ENCODE data around the gene STK11IP.

STK11IP gene

DNA sequence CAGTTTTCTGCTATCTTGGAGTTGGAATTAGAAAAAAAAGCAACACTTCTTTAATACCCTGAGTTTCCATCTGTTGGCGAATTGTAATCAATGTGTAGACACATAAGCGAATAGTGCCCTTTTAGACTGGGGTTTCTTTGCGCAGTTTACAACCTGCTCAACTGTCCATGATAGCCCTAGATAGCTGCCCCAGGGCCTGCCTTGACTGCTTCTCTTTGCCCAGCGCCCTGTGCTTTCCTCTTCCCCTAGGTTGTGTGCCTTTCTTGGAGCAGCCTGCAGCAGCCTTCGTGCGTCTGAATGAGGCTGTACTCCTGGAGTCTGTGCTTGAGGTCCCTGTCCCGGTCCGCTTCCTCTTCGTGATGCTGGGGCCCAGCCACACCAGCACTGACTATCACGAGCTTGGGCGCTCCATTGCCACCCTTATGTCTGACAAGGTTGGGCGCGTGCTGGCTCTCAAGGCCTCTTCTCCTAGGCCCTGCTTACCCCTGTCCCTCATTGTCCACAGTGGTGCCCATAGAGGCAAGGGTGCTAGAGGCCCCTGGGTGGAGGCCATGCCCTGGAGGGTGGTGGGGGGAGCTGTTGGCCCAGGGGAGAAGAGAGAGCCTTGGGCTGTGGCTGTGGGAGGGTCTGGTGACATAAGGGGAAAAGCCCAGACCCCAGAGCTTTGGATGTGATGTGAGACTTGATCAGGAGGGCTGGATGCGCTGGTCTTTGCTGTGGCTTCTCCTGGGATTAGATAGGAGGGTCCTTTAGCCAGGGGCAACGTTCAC lies 36.7 kb downstream of the STK11IP start:
- H3K4me1 ChIP-seq (ENCODE audit: control extremely low read depth in 1 of 4, control insufficient read depth in 4 of 4, insufficient read depth in 4 of 4, low read length in 3 of 4) = peaks cover 0 to 3% (median 1%) of the 10 kb centered on the region in 4 experiments
- POLR2A ChIA-PET = no interaction called here
- H3K27me3 ChIP-seq (replicated peaks in 2 of 5; ENCODE audit: control insufficient read depth in 4 of 5, insufficient read depth in 5 of 5, low read length in 4 of 5) = peaks cover 0 to 4% (median 0%) of the 10 kb centered on the region in 5 experiments
- whole genome bisulfite sequencing (ENCODE audit: insufficient coverage) = 95% methylated on average over 13 of the region's 15 CpGs
- no peak for DNase-seq
- H3K4me3 ChIP-seq (ENCODE audit: control insufficient read depth in 1 of 7, extremely low read depth in 1 of 7, insufficient read depth in 4 of 7, low read depth in 2 of 7, low read length in 6 of 7) = no peak overlapping the region
- H3K9me3 ChIP-seq (ENCODE audit: control extremely low read depth in 1 of 5, control insufficient read depth in 4 of 5, insufficient read depth in 2 of 5, low read depth in 1 of 5, low read length in 4 of 5) = no peaks in the 10 kb centered on the region
- CTCF ChIA-PET = interaction anchor here (0.9 kb wide), 1 partner anchor 8 kb away, joined by 3 read pairs; no protein-coding TSS in a partner anchor
- no peaks in the 10 kb centered on the region for H3K36me3 ChIP-seq (ENCODE audit: control insufficient read depth in 4 of 4, insufficient read depth in 4 of 4, low read length in 3 of 4)
- no peak overlapping the region for H3K27ac ChIP-seq (ENCODE audit: insufficient read depth in 1 of 2, low read depth in 1 of 2, low read length in 2 of 2, poor library complexity in 1 of 2, severe bottlenecking in 2 of 2)

DNA sequence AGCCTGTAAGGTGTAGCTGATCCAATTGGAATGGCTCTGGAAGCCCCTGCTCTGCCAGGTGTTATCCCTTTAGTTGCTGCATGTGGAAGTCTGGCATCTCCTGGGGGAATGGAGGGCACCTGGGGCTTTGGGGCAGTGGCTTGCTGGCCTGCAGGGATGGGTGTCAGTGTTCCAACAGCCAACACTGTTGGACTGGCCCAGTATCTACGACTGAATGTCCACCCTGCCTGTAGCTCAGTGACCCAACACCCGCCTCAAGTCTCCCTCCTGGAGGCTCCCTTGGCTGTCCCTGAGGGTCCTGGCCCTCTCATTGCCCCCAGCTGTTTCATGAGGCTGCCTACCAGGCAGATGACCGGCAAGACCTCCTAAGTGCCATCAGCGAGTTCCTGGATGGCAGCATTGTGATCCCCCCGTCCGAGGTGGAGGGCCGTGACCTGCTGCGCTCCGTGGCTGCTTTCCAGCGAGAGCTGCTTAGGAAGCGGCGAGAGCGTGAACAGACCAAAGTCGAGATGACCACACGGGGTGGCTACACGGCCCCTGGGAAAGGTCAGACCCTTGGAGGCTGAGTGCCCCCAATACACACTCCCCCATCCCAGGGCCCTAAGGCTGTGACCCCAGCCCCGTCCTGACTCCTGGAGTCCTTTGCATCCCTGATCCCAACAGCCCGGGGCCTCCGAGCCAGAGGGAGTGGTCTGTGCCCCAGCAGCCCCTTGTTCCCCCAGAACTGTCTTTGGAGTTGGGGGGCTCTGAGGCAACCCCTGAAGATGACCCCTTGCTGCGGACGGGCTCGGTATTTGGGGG lies 37.5 kb downstream of the STK11IP start:
- DNase-seq = no peak
- 96% methylated on average over 18 of the region's 22 CpGs for WGBS (ENCODE audit: insufficient coverage)

DNA sequence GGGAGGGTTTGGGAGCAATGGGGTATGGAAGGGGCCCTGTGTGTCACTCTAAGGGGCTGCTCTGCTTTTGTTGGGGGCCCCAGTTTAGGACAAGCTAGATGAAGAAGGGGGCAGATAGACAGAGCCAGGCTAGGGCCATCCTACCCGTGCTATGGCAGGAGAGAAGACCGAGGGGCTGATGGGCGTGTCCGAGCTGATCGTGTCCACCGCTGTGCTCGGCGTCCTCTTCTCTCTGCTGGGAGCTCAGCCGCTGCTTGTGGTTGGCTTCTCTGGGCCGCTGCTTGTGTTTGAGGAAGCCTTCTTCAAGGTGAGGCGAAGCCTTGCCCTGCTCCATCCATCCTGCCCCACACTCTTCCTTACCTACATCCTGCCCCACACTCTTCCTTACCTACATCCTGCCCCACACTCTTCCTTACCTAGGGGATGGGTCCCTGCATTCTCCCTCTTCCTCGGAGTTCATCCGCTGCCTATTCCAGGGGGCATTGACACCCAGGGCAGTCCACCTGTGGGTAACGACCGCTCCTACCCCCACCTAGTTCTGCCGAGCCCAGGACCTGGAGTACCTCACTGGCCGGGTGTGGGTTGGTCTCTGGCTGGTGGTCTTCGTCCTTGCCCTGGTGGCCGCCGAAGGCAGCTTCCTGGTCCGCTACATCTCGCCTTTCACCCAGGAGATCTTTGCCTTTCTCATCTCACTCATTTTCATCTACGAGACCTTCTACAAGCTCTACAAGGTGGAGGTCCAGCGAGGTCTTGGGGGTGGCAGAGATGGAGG lies 38.7 kb downstream of the STK11IP start:
- ChIA-PET CTCF (interaction anchor here (0.9 to 1.8 kb wide), 3 partner anchors 72 to 95 kb away, joined by 3 to 9 read pairs (median 3); no protein-coding TSS in a partner anchor), POLR2A (no interaction called here)
- H3K4me1 ChIP-seq (ENCODE audit: control extremely low read depth in 1 of 4, control insufficient read depth in 4 of 4, insufficient read depth in 4 of 4, low read length in 3 of 4) = no peaks in the 10 kb centered on the region
- no peak overlapping the region for H3K27ac ChIP-seq (ENCODE audit: insufficient read depth in 1 of 2, low read depth in 1 of 2, low read length in 2 of 2, poor library complexity in 1 of 2, severe bottlenecking in 2 of 2)
- no peaks in the 10 kb centered on the region for H3K9me3 ChIP-seq (ENCODE audit: control extremely low read depth in 1 of 5, control insufficient read depth in 4 of 5, insufficient read depth in 2 of 5, low read depth in 1 of 5, low read length in 4 of 5)
- H3K4me3 ChIP-seq (ENCODE audit: control insufficient read depth in 1 of 7, extremely low read depth in 1 of 7, insufficient read depth in 4 of 7, low read depth in 2 of 7, low read length in 6 of 7) = no peak overlapping the region
- DNase-seq = no peak
- H3K36me3 ChIP-seq (ENCODE audit: control insufficient read depth in 4 of 4, insufficient read depth in 4 of 4, low read length in 3 of 4) = no peaks in the 10 kb centered on the region
- peaks cover 0 to 4% (median 0%) of the 10 kb centered on the region in 5 experiments for H3K27me3 ChIP-seq (replicated peaks in 2 of 5; ENCODE audit: control insufficient read depth in 4 of 5, insufficient read depth in 5 of 5, low read length in 4 of 5)
- WGBS (ENCODE audit: insufficient coverage) = 92% methylated on average over 17 of the region's 24 CpGs

More for the DNA sequence above, 37.5 kb downstream of the STK11IP start:
- POLR2A ChIA-PET = no interaction called here
- Histone ChIP-seq H3K27ac (ENCODE audit: insufficient read depth in 1 of 2, low read depth in 1 of 2, low read length in 2 of 2, poor library complexity in 1 of 2, severe bottlenecking in 2 of 2) (no peak overlapping the region), H3K36me3 (ENCODE audit: control insufficient read depth in 4 of 4, insufficient read depth in 4 of 4, low read length in 3 of 4) (no peaks in the 10 kb centered on the region), H3K9me3 (ENCODE audit: control extremely low read depth in 1 of 5, control insufficient read depth in 4 of 5, insufficient read depth in 2 of 5, low read depth in 1 of 5, low read length in 4 of 5) (no peaks in the 10 kb centered on the region), H3K4me3 (ENCODE audit: control insufficient read depth in 1 of 7, extremely low read depth in 1 of 7, insufficient read depth in 4 of 7, low read depth in 2 of 7, low read length in 6 of 7) (no peak overlapping the region), H3K27me3 (replicated peaks in 2 of 5; ENCODE audit: control insufficient read depth in 4 of 5, insufficient read depth in 5 of 5, low read length in 4 of 5) (peaks cover 0 to 4% (median 0%) of the 10 kb centered on the region in 5 experiments), H3K4me1 (ENCODE audit: control extremely low read depth in 1 of 4, control insufficient read depth in 4 of 4, insufficient read depth in 4 of 4, low read length in 3 of 4) (no peaks in the 10 kb centered on the region)
- CTCF ChIA-PET = interaction anchor here (0.9 to 1.8 kb wide), 2 partner anchors 9 to 94 kb away, joined by 3 to 9 read pairs; no protein-coding TSS in a partner anchor

DNA sequence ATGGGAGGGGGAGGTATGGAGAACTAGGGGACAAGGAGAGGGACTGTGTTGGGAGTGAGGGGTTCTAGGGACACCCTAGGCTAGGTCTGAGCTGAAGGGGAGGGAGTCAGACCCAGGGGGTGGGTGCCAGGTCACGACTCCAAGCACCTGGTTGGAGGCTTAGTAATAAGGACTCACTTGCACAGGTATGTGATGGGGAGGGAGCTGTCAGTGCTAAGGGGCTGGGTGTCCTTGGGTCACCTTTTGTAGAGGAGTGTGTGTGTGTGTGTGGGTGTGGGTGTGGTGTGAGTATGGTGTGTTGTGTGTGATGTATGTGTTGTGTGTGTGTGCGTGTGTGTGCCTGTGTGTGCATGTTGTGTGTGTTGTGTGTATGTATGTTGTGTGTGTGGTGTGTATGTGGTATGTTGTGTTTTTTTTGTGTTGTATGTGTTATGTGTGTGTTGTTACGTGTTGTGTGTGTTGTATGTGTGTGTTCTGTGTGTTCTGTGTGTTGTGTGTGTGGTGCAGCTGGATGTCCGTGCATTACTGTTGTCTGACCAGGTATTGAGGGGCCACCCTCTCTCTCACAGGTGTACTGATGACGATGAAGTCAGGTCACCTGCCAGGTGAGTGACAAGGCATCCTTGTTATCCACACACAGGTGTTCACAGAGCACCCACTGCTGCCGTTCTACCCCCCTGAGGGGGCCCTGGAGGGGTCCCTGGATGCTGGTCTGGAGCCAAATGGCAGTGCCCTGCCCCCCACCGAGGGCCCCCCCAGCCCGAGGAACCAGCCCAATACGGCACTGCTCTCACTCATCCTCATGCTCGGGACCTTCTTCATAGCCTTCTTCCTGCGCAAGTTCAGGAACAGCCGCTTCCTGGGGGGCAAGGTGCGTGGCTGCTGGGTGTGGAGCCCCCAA lies 39.5 kb downstream of the STK11IP start:
- Histone ChIP-seq H3K27ac (ENCODE audit: insufficient read depth in 1 of 2, low read depth in 1 of 2, low read length in 2 of 2, poor library complexity in 1 of 2, severe bottlenecking in 2 of 2) (no peak overlapping the region), H3K9me3 (ENCODE audit: control extremely low read depth in 1 of 5, control insufficient read depth in 4 of 5, insufficient read depth in 2 of 5, low read depth in 1 of 5, low read length in 4 of 5) (no peaks in the 10 kb centered on the region), H3K36me3 (ENCODE audit: control insufficient read depth in 4 of 4, insufficient read depth in 4 of 4, low read length in 3 of 4) (no peaks in the 10 kb centered on the region), H3K4me3 (ENCODE audit: control insufficient read depth in 1 of 7, extremely low read depth in 1 of 7, insufficient read depth in 4 of 7, low read depth in 2 of 7, low read length in 6 of 7) (no peak overlapping the region), H3K27me3 (replicated peaks in 2 of 5; ENCODE audit: control insufficient read depth in 4 of 5, insufficient read depth in 5 of 5, low read length in 4 of 5) (peaks cover 0 to 4% (median 0%) of the 10 kb centered on the region in 5 experiments), H3K4me1 (ENCODE audit: control extremely low read depth in 1 of 4, control insufficient read depth in 4 of 4, insufficient read depth in 4 of 4, low read length in 3 of 4) (peaks cover 0 to 2% (median under 1%) of the 10 kb centered on the region in 4 experiments)
- 82% methylated on average over 12 of the region's 13 CpGs for WGBS (ENCODE audit: insufficient coverage)
- CTCF ChIA-PET = interaction anchor here (1.2 to 11.7 kb wide), 5 partner anchors 8 to 96 kb away, joined by 3 to 125 read pairs (median 8); partner anchors contain the start of genes CHPF and TMEM198
- DNase-seq = no peak
- POLR2A ChIA-PET = no interaction called here

DNA sequence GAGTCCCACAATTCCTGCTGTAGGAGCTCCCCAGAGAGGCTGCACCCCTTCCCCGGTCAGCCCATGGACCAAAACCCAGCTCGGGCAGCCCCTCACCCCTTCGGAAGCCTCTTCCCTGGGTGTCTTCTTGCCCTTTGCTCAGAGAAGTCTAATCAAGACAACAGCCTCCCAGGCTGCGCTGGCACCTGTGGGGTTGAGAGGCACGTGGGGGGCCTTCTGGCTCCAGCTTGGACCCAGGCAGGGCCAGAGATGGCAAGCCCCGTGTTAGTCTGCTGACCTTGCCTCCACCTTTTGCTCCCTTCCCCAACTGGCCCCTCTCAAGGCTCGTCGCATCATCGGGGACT lies 40.2 kb downstream of the STK11IP start:
- Histone ChIP-seq H3K9me3 (ENCODE audit: control extremely low read depth in 1 of 5, control insufficient read depth in 4 of 5, insufficient read depth in 2 of 5, low read depth in 1 of 5, low read length in 4 of 5) (no peaks in the 10 kb centered on the region), H3K27me3 (replicated peaks in 2 of 5; ENCODE audit: control insufficient read depth in 4 of 5, insufficient read depth in 5 of 5, low read length in 4 of 5) (peaks cover 0 to 4% (median 0%) of the 10 kb centered on the region in 5 experiments), H3K4me3 (ENCODE audit: control insufficient read depth in 1 of 7, extremely low read depth in 1 of 7, insufficient read depth in 4 of 7, low read depth in 2 of 7, low read length in 6 of 7) (no peak overlapping the region), H3K27ac (ENCODE audit: insufficient read depth in 1 of 2, low read depth in 1 of 2, low read length in 2 of 2, poor library complexity in 1 of 2, severe bottlenecking in 2 of 2) (no peak overlapping the region), H3K36me3 (ENCODE audit: control insufficient read depth in 4 of 4, insufficient read depth in 4 of 4, low read length in 3 of 4) (no peaks in the 10 kb centered on the region), H3K4me1 (ENCODE audit: control extremely low read depth in 1 of 4, control insufficient read depth in 4 of 4, insufficient read depth in 4 of 4, low read length in 3 of 4) (peaks cover 0 to 7% (median 4%) of the 10 kb centered on the region in 4 experiments)
- no peak for DNase-seq
- POLR2A ChIA-PET = no interaction called here
- WGBS (ENCODE audit: insufficient coverage) = 88% methylated on average over 9 of the region's 9 CpGs
- CTCF ChIA-PET = interaction anchor here (1.3 to 11.7 kb wide), 4 partner anchors 8 to 97 kb away, joined by 3 to 125 read pairs (median 6); partner anchors contain the start of genes CHPF and TMEM198

All from common myeloid progenitor, CD34-positive (primary cell).